ENCODE data around the gene OPRL1. TPM values are rescaled to one million over a fixed set of nuclear protein-coding genes. Genes with fewer than 3 reads are reported as not detected.
A peak's percentile ranks its signal among the peaks of the same experiment; 100 is the strongest.

The OPRL1 gene
- polyA plus RNA-seq, 3 donors: 7.0 to 9.0 (median 8.8) TPM

DNA sequence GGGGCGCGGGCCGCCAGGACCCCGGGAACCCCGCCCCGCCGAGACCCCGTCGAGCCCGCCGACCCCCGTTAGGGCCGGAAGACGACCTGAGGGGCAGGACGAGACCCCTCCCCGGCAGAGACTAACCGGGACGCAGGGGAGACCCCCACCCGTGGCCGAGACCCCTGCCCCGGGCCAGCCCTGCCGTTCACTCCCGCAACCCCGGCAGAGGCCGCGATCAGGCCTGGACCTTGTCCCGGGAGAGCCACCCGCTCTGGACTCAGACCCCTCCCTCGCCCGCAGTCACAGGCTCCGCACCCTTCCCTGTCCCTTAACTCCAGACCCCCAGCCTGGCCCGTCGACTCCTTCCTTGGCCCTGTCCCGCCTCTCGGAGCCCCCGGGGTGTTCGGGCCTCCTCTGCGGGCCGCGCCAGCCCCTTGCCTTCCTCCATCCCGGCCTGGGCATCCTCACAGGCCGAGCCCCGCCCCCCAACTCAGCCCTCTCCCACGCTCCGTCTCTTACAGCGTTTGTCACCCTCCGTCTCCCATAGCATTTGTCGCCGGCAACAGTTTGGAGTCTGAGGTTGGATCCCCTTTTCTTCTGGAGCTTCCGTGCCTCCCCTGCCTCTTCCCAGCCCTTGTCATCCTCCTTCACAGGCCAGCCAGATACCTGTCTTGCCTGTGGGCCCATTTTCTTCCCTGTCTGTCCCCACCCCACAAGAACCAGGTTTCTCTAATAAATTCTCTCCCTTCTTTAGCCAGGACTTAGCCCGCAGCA lies 16.3 kb upstream of the OPRL1 start:
- under 1% methylated on average over 50 of the region's 51 CpGs for WGBS (ENCODE audit: insufficient coverage)
- Histone ChIP-seq H3K27me3 (ENCODE audit: control insufficient read depth in 2 of 2, insufficient read depth in 2 of 2, low read length in 2 of 2) (no peaks in the 10 kb centered on the region), H3K27ac (ENCODE audit: low read depth in 1 of 2, low read length in 2 of 2) (peak overlapping the region in 1 of 2 donors; percentile 22), H2AFZ (ENCODE audit: insufficient read depth, low read depth, low read length, poor library complexity, severe bottlenecking) (peak overlapping the region; percentile 91), H3K9ac (ENCODE audit: insufficient read depth, low read length, poor library complexity, severe bottlenecking) (peak overlapping the region; percentile 68), H3K36me3 (replicated peaks in 1 of 2; ENCODE audit: control insufficient read depth in 1 of 2, insufficient read depth in 2 of 2, low read length in 2 of 2) (no peaks in the 10 kb centered on the region), H4K20me1 (ENCODE audit: insufficient read depth, low read length) (peaks cover 12% of the 10 kb centered on the region), H3K79me2 (ENCODE audit: insufficient read depth, low read length) (peaks cover 4% of the 10 kb centered on the region), H3K9me3 (replicated peaks in 1 of 2; ENCODE audit: control insufficient read depth in 1 of 2, insufficient read depth in 1 of 2, low read length in 2 of 2) (no peaks in the 10 kb centered on the region), H3K4me2 (replicated peaks; ENCODE audit: extremely low read depth, low read length, poor library complexity, severe bottlenecking) (peak overlapping the region; percentile 92), H3K4me3 (replicated peaks in 1 of 3; ENCODE audit: low read depth in 2 of 3, low read length in 3 of 3) (peak overlapping the region; percentile 65 to 82 (median 68)), H3K4me1 (ENCODE audit: control insufficient read depth in 1 of 2, insufficient read depth in 2 of 2, low read length in 2 of 2) (peaks cover 32 to 52% of the 10 kb centered on the region in 2 donors)
- H3K4me1 Mint-ChIP-seq: peaks cover 44% of the 10 kb centered on the region
- TF ChIP-seq, protein P1, sequence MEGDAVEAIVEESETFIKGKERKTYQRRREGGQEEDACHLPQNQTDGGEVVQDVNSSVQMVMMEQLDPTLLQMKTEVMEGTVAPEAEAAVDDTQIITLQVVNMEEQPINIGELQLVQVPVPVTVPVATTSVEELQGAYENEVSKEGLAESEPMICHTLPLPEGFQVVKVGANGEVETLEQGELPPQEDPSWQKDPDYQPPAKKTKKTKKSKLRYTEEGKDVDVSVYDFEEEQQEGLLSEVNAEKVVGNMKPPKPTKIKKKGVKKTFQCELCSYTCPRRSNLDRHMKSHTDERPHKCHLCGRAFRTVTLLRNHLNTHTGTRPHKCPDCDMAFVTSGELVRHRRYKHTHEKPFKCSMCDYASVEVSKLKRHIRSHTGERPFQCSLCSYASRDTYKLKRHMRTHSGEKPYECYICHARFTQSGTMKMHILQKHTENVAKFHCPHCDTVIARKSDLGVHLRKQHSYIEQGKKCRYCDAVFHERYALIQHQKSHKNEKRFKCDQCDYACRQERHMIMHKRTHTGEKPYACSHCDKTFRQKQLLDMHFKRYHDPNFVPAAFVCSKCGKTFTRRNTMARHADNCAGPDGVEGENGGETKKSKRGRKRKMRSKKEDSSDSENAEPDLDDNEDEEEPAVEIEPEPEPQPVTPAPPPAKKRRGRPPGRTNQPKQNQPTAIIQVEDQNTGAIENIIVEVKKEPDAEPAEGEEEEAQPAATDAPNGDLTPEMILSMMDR (IDR thresholded peaks at IDR 0.05): no peak
- peaks cover 2 to 27% (median 20%) of the 10 kb centered on the region in 3 donors for H3K27me3 Mint-ChIP-seq (ENCODE audit: low read depth in 3 of 3)
- peak overlapping the region in 5 of 7 donors; percentile 18 to 81 (median 50) for H3K27ac Mint-ChIP-seq
- peaks cover 0 to 2% (median 0%) of the 10 kb centered on the region in 7 donors for H3K9me3 Mint-ChIP-seq
- no peak for DNase-seq
- intact Hi-C loops (cut with micrococcal nuclease): loop anchor here (1.0 to 10.0 kb wide), 6 partner anchors 15 to 539 kb away; partner anchors contain the start of genes PRPF6 (in 2 of the 2), RGS19 (in 2 of the 2), PPDPF (in 1 of the 2) and UCKL1 (in 1 of the 2)
- peak overlapping the region; percentile 82 to 87 for H3K4me3 Mint-ChIP-seq
- no peaks in the 10 kb centered on the region for H3K36me3 Mint-ChIP-seq

DNA sequence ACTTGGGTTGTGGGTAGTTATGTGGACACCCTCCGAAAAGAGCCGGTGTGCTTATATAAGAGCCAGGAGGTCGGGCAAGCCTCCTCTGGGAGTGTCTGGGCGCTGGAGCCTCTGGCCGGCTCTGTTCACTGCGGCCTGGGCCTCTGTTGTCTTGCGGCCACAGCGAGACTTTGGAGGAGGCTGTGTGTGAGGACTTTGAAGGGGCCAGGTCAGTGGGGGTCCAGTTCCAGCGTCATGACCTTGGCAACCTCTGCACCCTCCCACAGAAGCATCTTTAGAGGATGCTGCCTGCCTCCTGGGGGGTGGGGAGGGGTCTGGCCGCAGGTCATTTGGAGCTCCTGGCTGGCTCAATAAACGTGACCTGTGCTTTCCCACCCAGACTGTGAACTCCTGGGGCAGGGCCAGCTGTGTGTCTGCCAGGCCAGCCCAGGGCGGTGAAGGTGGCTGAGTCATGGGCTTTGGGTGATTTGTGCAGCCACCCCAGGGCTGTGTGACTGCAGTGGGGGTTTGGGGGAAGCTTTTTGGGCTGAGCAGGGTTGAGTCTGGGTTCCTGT lies 15.7 kb upstream of the OPRL1 start:
- no peak for DNase-seq
- TF ChIP-seq, protein P1 (IDR thresholded peaks at IDR 0.05): no peak
- peak overlapping the region; percentile 82 to 87 for H3K4me3 Mint-ChIP-seq
- Histone ChIP-seq H3K4me3 (replicated peaks in 1 of 3; ENCODE audit: low read depth in 2 of 3, low read length in 3 of 3) (peak overlapping the region in 1 of 3 experiments; percentile 82), H3K27ac (ENCODE audit: low read depth in 1 of 2, low read length in 2 of 2) (no peak overlapping the region), H2AFZ (ENCODE audit: insufficient read depth, low read depth, low read length, poor library complexity, severe bottlenecking) (peak overlapping the region; percentile 91), H3K27me3 (ENCODE audit: control insufficient read depth in 2 of 2, insufficient read depth in 2 of 2, low read length in 2 of 2) (no peaks in the 10 kb centered on the region), H3K9me3 (replicated peaks in 1 of 2; ENCODE audit: control insufficient read depth in 1 of 2, insufficient read depth in 1 of 2, low read length in 2 of 2) (no peaks in the 10 kb centered on the region), H3K36me3 (replicated peaks in 1 of 2; ENCODE audit: control insufficient read depth in 1 of 2, insufficient read depth in 2 of 2, low read length in 2 of 2) (no peaks in the 10 kb centered on the region), H3K9ac (ENCODE audit: insufficient read depth, low read length, poor library complexity, severe bottlenecking) (no peak overlapping the region), H4K20me1 (ENCODE audit: insufficient read depth, low read length) (peaks cover 14% of the 10 kb centered on the region), H3K79me2 (ENCODE audit: insufficient read depth, low read length) (peaks cover 4% of the 10 kb centered on the region), H3K4me2 (replicated peaks; ENCODE audit: extremely low read depth, low read length, poor library complexity, severe bottlenecking) (peak overlapping the region; percentile 92), H3K4me1 (ENCODE audit: control insufficient read depth in 1 of 2, insufficient read depth in 2 of 2, low read length in 2 of 2) (peaks cover 32 to 52% of the 10 kb centered on the region in 2 donors)
- peaks cover 44% of the 10 kb centered on the region for H3K4me1 Mint-ChIP-seq
- peaks cover under 1 to 28% (median 20%) of the 10 kb centered on the region in 3 donors for H3K27me3 Mint-ChIP-seq (ENCODE audit: low read depth in 3 of 3)
- peaks cover 0 to 2% (median 0%) of the 10 kb centered on the region in 7 donors for H3K9me3 Mint-ChIP-seq
- no peaks in the 10 kb centered on the region for H3K36me3 Mint-ChIP-seq
- intact Hi-C loops (cut with micrococcal nuclease): loop anchor here in 1 of 2 donors (5.0 to 10.0 kb wide), 2 partner anchors 82 to 539 kb away; partner anchors contain the start of genes PPDPF and PRPF6
- peak overlapping the region in 3 of 7 donors; percentile 48 to 62 (median 53) for H3K27ac Mint-ChIP-seq
- WGBS (ENCODE audit: insufficient coverage): 51% methylated on average over 8 of the region's 12 CpGs

Measured in CD14-positive monocyte (primary cell).